Activated CD4-positive, alpha-beta T cell treated with anti-CD3 and anti-CD28 coated beads, Interleukin-2, amount 50 U/mL, for 48 hours (primary cell): ENCODE data around the gene SLC39A12.
"Not testable (repeated sequence)": the region's sequence is repeated elsewhere in the genome, so short reads cannot be mapped to it uniquely, and the experiment has no call there.

Experiments used
- DNase-seq, 2 experiments: peaks; one replicate each; pipeline ENCODE4 v3.0.0-alpha.2; 2020

SLC39A12 gene

DNA sequence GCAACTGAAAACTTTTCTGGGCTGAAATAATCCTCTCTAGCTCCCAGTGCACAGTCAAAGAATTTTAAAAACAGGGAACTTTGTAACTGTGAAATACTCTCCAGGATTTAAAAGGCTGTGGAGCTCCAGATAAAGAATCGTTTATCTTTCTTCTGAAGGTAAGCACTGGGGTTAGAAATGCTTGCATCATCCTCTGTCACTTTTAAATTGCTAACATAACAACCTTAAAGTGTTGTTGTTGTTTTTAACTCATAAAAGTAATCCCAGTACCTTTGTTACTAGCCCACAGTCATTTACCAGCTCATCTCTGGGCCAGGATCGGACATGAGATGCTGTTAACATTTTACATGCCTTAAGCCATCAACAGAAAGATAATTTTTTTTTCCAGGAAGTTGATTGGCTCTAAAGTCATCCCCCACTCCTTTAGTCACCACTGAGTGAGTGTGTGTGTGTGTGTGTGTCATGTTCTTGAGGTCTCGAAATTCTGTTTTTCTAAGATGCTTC, at the start of gene SLC39A12:
TSS of gene SLC39A12 (plus strand) at position 51 of the 504 bp plus-strand sequence. CDS start 1,359 bp downstream, outside the sequence.
- no peak for DNase-seq

DNA sequence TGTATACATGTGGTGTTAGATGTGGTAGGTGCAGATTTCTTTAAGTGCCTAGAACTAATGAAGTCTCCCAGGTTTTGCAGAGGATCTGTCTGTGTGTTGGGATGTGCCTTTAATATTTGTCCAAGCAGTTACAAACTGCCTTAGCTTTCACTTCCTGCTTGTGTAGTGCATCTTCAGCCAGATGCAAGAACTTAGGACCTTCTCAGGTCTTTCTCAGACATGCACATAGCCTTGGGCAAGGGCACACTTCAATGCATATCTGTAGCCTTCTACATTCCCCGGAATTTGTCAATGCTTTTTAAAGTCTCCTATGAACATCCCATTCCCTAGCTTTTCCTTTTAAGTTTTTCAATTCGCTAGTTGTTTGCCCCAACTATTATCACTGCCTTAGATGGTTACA, 47.2 kb upstream of the SLC39A12 start:
- no peak for DNase-seq

DNA sequence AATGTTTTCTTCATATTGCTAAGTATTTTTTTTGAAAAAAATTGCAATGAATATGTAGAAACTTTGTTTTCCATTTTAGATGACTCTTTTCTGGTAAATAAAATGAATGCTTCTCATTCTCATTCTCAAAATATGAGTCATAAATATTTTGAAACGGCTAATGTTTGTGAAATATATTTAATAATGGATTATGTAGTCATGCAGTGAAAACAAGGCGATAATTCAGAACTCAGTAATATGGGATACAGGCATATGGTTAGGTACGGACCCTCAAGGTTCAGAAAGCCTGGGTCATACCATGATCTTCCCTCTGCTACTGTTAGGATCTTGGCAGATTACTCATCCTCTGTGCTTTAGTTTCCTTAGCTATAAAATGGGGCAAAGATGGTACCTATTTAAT, 46.2 kb upstream of the SLC39A12 start:
- DNase-seq, result no peak

DNA sequence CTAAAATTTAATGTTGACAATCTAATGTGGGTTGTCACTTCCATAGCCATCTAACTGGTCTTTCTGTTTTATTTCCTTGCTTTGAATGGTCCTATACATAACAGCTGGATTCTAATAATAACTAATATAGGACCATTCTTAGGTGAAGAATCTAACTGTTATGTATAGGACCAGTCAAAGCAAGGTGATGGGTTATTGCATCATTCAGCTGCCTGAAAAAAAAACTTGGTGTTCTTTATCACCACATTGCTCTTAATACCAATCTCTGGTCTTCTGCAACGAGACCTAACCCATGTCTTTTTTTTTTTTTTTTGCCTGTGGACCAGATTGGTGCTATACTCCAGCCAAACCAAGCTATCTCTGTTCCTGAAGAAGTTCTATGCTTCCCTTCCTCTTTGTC, 45.7 kb upstream of the SLC39A12 start:
- DNase-seq, result no peak

DNA sequence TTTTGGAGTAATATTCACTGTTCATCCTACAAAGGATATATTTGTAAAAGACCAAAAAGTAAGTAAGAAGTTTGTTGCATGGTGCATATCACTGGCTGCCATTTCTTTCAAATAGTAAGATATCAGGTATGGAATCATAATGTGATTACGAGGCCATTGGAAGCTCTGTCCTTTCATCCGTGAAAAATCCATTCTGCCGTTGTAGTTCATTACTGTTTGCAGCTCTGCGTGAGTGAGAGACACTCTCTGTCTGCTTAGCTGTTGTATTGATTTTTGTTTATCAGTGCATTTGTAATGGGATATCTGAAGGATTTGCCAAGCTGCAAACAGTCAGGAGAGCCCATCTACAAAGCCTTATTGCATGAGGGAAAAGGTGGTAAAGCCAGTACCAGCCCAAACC, 44.1 kb upstream of the SLC39A12 start:
- no peak for DNase-seq

DNA sequence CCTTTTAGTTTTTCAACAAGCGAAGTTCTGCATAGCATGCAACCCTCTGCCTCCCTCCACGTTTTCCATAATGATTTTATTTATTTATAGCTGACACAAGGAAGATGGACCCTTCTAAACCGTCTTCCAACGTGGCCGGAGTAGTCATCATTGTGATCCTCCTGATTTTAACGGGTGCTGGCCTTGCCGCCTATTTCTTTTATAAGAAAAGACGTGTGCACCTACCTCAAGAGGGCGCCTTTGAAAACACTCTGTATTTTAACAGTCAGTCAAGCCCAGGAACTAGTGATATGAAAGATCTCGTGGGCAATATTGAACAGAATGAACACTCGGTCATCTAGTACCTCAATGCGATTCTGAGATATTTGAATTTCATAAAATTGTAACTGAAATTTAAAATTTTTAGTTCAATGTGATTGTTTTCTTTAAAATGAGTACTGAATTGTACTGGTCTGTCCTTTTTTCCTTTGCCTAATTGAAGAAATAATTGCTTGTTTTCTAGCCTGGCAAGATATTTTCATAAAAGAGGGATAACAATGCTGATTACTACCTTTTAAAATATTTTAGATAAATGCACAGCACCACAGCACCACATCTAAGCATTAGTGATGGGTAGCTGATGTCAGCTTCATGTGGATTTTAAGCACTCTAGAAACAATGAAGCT, 41.5 kb upstream of the SLC39A12 start:
- DNase-seq, result peak in 1 of 2 experiments; percentile 1

DNA sequence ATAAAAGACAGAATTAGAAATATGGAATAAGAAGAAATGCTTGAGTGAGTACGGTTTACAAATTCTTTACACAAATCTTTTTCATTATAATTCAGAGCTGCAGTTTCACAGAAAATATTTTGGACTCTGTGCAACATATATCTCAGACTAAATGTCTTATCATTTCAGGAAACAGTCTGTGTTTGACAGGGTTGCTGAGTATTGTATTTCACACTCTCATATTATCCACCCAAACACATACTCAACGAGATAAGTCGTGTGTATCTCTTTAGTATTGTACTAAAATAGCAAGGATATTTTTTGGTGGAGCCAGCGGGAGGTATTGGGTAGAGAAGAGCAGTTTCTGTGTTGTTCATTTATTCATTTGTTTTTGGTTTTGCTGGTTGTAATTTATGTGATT, 39.0 kb upstream of the SLC39A12 start:
- no peak for DNase-seq

DNA sequence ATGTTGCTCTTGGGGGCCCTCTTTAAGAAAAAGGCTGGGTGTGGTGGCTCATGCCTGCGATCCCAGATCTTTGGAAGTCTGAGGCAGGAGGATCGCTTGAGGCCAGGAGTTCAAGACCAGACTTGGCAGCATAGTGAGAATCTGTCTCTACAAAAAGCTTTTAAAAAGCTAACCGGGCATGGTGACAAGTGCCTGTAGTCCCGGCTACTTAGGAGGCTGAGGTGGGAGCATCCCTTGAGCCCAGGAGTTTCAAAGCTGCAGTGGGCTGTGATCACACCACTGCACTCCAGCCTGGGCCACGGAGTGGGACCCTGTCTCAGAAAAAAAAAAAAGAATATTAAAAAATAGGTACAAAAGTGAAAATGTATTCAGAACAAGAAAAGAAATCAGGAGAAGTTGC, 38.1 kb upstream of the SLC39A12 start:
- DNase-seq, result no peak

DNA sequence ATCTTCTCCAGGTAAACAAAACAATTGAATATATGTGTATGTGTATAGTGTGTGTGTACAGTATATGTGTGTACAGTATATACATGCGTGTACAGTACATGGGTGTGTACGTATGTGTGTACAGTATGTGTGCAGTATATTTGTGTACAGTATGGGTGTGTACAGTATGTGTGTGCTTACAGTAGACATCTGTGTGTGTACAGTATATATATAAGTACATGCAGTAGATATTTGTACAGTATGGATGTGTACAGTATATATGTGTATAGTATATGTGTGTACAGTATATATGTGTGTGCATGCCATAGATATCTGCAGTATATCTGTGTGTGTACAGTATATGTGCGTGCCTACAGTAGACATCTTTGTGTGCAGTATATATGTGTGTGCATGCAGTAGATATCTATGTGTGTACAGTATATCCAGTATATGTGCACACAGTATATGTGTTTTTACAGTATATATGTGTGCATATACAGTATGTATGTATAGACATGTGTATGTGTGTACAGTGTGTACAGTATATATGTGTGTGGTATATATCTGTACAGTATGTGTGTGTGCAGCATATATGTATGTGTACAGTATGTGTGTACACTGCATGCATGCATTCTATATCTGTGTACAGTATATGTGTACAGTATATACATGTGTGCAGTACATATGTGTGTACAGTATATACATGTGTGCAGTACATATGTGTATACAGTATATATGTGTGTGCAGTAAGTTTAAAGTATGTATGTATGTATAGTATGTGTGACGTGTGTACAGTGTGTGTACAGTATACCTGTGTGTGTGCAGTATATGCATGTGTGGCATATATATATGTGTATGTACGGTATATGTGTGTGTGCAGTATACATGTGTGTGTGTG, 37.3 kb upstream of the SLC39A12 start:
- no peak for DNase-seq

DNA sequence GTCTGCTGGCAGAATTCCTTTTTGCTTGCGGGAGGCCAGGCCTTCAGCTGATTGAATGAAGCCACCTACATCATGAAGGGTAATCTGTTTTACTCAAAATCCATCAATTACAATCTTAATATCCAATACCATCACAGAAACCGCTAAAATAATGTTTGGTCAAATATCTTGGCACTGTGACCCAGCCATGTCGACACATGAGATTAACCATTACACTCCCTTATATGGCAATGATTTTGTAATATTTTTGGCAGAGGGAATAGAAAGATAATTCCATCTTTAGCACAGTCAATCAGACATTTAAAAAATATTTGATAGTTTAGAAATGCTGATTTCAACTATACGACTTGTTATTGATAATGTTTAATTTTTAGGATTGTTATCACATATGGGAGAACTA, 36.5 kb upstream of the SLC39A12 start:
- no peak for DNase-seq

DNA sequence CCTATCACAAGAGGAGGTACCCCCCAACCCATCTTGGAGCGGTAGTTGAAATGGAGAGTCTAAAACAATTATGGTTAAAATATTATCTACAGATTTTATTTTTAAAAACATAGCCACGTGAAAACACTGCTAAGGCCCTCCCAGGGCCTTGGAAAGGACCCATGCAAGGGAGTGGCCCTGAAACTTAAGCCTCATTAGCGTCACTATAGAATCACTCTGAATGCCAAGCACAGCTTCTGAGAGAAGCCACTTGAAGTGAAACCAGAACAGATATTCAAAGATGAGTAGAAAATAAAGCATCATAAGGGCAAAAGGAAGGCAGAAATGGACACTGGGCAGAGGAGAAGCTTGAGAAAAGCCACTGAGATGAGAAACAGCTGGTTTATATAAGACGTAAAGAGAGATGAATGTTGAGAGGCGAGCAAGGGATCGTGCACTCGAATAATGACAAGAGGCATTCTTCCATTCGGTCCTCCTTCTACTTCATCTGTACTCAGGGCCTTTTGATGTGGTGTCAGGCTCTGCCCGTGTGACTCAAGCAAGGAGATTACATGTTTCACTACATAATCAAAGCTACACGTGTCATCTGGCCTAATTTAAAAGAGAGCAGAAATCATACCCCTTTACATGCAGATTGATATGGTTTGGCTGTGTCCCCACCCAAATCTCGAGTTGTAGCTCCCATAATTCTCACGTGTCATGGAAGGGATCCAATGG, 33.4 kb upstream of the SLC39A12 start:
- no peak for DNase-seq

DNA sequence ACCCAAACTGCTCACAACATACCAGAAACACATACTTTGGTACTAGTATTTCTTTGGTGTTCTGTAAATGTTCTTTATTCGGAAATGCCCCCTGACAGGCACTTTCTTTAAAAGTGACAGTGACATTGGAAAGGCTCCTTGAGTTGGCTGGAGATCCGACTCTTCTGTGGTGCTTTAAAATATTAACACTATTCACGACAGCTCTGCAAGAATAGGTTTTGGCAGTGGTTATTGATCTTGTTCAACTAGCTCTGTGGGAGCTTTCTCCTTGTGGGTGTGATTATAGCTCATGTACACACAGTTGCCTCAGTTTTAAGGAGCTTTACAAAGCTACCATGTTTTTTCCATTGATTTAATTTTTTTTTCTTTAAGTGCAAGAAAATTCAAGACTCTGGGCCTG, 30.3 kb upstream of the SLC39A12 start:
- DNase-seq, result no peak

DNA sequence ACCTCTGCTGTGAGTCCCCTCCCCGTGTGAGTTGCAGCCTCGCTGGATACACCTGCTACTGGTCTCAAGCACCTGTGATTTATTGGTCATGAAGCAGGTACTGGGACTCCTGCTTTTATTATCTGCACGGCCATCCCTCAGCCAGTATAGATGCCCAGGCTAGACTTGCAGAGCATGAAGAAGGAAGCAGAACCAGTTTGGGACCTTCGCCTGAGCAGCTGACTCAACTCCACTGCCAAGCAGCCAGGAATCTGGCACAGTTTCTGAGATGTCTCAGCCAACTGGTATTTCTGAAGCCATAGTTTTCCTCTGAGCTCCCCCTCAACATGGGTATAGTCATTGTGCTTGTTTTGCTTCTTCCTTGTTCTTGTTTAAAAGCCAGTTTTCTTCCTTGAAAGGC, 28.0 kb upstream of the SLC39A12 start:
- DNase-seq, result no peak

DNA sequence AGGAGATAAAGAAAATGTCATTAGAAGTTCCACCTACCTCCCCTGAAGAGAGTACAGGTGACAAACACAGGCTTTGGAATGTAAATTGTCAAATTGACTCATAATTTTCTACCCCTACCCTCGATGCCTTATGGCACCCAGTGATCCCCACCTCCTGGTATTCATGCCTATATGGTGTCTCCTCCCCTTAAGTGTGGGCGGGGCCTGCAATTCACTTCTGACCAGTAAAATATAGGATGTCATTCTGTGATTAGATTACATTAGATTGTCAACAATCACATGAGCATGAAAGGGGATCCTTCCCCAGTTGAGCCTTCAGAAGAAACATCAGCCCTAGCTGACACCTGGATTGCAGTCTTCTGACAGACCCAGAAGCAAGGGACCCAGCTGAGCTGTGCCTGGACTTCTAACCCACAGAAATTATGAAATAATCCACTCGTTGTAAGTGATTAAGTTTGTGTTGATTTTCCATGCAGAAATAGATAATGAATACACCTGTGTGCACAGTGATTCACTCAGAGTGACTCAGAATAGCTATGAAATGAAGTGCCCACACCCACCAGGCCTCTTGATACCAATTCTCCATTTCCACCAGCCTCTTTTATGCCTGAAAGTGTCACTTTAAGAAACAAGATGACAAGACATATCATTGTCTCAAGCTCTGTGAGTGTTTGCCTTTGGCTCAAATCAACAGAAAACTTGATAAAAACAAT, 8.5 kb upstream of the SLC39A12 start:
- DNase-seq, result no peak

DNA sequence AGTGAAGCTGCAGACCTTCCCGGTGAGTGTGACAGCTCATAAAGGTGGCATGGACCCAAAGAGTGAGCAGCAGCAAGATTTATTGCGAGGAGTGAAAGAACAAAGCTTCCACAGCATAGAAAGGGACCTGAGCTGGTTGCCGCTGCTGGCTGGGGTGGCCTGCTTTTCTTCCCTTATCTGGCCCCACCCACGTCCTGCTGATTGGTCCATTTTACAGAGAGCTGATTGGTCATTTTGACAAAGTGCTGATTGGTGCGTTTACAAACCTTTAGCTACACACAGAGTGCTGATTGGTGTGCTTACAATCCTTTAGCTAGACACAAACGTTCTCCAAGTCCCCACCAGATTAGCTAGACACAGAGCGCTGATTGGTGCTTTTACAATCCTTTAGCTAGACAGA, 1.4 kb upstream of the SLC39A12 start:
- DNase-seq, result not testable (repeated sequence)

DNA sequence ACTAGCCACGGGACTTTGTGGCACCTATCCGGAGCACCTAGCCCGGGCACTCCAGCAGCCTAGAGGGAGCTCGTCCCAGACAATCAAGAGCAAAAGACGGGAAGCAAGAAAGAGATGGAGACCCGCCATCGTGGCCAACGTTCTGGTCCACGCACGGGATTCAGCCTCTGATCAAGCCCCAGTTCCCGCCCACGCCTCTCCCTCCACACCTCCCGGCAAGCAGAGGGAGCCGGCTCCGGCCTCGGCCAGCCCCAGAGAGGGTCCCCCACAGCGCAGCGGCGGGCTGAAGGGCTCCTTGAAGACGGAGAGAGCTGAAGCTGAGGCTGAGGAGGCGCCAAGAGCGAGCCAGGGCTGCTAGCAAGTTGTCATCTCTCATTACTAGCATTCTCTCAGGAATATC, 992 bp upstream of the SLC39A12 start:
- no peak for DNase-seq

DNA sequence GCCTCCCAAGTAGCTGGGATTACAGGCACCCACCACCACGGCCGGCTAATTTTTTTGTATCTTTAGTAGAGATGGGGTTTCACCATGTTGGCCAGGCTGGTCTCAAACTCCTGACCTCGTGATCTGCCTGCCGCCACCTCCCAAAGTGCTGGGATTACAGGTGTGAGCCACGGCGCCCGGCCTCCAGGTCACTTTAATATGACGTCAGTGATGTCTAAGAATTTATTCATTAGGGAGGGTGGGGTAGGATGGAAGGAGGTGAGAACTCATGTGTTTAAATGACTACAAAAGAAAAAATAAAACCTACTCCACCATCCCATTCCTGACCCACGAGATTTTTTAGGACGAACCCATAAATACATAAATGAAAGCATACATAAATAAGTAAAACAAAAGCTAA, 2.7 kb downstream of the SLC39A12 start:
- DNase-seq, result not testable (repeated sequence)

DNA sequence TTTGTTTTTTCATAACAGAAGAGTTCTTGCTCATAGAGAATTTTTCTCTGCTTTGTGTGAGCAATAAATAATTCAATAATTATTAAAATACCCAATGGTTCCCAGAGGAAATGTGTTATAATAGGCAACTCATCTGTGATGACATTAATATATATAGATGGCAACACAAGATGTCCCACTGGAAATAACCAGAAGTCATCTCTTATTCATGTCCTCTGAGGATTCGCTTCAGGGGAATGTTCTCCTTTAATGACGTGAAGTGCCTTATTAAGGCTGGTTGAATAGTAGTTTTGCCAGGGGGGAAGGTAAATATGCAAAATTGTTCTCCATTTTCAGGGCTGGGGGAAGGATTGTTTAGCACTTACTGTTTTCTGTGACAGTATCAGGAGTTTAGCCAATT, 3.1 kb downstream of the SLC39A12 start:
- DNase-seq, result no peak

DNA sequence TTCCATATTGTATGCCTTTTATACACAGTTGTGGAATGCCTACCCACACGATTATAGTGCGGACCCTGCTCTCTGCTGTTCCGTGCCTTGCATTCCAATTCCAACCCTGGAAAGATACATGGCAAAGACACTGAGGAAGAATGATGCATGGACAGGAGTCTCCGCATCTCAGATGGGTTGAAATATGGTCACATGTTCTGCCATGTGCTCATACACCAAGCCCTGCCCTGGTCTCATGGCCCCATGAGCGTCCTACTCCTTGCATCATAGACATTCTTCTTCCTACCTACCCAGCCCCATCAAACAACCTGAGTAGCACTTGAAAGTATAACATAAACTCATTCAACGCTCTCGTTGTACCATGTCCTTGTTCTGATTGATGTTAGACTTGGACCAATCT, 6.3 kb downstream of the SLC39A12 start:
- no peak for DNase-seq

DNA sequence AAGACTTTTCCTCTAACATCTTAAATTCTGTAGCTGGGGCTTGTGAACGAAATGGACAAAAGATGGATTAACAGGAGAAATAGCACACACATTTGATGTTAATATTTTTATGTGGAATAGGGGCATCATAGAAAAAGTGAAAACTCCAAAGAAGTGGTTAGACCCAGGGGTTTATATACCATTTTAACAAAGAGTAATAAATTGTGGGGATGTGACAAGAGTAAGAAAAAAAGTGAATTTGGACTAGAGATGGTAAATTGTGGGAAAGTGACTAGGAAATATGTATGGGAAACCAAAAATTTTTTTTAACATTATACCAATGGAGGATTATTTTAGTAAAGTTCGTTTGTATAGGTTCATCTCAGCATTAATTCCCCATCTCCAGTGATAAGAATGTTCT, 8.2 kb downstream of the SLC39A12 start:
- no peak for DNase-seq

DNA sequence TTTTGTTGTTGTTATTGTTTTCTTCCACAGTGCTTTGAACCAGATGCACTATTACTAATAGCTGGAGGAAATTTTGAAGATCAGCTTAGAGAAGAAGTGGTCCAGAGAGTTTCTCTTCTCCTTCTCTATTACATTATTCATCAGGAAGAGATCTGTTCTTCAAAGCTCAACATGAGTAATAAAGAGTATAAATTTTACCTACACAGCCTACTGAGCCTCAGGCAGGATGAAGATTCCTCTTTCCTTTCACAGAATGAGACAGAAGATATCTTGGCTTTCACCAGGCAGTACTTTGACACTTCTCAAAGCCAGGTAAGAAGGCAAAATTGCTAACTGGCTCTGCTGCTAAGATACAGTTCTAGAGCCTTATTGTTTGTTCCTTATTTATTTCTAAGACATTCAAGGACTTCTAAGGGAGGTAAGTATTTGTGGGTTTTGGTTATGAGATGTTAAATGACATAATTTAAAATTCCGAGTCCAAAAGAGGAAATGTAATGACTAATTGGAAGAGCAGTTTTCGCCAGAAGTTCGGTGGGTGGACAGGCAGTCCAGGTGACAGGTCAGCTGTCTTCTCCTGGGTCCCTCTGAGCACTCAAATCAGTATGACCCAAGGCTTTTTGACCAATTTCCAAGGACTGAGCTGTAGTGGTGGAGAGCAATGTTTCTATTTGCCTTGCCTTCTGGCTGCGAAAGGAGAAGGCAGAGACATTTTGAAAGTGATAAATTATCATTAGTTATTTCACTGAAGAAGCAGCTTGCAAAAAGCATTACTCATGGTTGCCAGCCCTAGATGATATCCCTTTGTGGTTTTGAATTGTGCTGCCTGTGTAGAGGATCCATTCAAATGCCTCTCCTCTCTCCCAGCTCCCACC, 10.1 kb downstream of the SLC39A12 start:
- no peak for DNase-seq

DNA sequence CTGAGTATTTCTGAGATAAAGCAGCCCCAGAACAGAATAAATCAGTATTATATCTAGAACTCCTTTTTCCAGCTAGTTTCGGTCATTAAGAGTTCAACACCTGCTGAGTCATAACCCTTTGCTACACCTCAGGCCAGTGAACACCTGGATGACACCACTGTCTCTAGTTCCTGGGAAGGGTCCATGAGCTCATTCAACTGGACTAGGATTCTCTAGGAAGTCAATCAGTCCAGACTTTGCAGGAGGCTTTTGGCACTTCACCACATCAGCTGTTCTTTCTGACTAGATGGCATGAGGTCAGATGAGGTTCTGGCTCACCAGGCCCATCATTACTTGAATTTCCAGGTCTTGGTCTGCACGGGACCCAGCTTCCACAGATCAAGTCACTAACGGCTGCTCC, 11.7 kb downstream of the SLC39A12 start:
- DNase-seq, result no peak
